ENCODE measurements around the gene RAD51AP2. TPM values are rescaled to one million over a fixed set of nuclear protein-coding genes. Genes with fewer than 3 reads are reported as not detected.
"Not testable (repeated sequence)": the region's sequence is repeated elsewhere in the genome, so short reads cannot be mapped to it uniquely, and the experiment has no call there.

RAD51AP2 gene
- total RNA-seq, result 0.04 and 0.14 TPM in 2 replicates

DNA sequence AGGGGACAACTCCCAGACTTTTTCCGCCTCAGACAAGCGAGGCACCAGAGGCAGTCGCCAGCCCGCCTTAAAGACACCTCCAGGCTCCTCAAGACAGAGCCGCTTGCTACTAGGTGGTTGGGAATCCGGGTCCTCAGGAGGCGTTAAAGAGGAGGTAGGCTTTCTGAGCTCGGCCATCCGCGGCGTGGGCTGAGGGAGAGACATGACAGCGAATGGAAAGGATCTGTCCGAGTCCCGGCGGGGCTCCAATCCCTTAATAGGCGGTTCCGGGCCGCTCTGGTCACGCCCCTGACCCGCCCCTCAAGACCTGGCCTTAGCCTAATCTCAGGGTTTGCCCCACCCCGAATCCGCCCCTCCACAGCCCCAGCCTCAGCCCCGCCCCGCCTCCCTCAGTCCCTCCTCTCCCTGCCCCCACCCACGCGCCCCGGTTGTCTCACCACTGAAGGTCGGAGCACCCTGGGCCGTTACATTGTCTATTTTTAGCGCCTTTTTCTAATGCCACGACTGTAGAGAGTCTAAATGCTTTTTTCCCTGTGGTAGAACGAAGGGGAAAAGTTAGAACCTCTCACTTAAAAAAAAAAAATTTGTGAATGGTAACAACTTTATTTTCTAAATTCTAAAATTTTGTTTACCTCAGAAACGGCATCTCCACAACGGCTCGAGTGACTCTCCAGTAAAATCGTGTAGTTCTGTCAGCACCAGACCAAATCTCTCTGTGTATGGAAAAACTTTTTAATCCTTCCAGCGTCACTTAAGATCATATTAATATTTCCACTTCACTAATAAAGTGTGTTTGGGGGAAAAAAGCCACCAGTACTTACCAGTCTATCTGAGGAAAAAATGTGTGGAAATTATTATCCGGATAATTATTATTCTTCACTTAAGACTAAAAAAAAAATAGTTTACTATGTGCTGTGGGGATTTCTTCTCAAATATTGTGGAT is at the start of gene RAD51AP2:
Gene RAD51AP2, minus strand, starts transcription at position 229 of the 943 bp plus-strand sequence. Its CDS starts 25 bp downstream, at position 204.
- no peak for TF ChIP-seq CTCF (IDR thresholded peaks at IDR 0.05; ENCODE audit: insufficient read depth, low read length, poor library complexity, severe bottlenecking)
- peak; percentile 51 for DNase-seq (ENCODE audit: low read depth)
- H3K4me3 ChIP-seq (ENCODE audit: low read depth, low read length), result peak within 1 kb of the TSS; percentile 47

GRCh38 chr2:17565726-17566125 is 47.5 kb upstream of the RAD51AP2 start:
- not testable (repeated sequence) for H3K27me3 ChIP-seq (ENCODE audit: control insufficient read depth, insufficient read depth, low read length); H3K36me3 ChIP-seq (ENCODE audit: control insufficient read depth, insufficient read depth, low read length); DNase-seq (ENCODE audit: low read depth); H3K4me3 ChIP-seq (ENCODE audit: low read depth, low read length)

More for the DNA sequence above, at the start of gene RAD51AP2:
- no peaks in the 10 kb centered on the region for H3K27me3 ChIP-seq (ENCODE audit: control insufficient read depth, insufficient read depth, low read length)
- H3K36me3 ChIP-seq (ENCODE audit: control insufficient read depth, insufficient read depth, low read length), result no peaks in the 10 kb centered on the region

DNA sequence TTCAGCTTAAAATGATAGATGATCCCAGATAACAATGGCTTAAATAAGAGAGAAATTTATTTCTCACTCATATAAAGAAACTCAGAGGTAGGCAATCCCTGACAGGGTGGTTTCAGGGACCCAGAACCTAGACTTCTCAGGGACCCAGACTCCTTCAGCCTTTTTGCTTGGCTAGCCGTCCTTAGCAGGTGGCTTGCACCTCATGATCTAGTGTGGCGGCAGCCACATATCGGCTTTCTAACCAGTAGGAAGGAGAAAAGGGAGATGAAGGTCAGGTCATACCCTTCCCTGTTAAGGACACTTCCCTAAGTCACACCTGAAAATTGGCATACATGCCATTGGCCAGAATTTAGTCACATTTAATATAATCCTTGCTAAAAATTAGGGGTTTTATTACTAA is 40.6 kb upstream of the RAD51AP2 start:
- no peaks in the 10 kb centered on the region for H3K27me3 ChIP-seq (ENCODE audit: control insufficient read depth, insufficient read depth, low read length)
- H3K36me3 ChIP-seq (ENCODE audit: control insufficient read depth, insufficient read depth, low read length), result no peaks in the 10 kb centered on the region
- no peak for DNase-seq (ENCODE audit: low read depth)
- TF ChIP-seq CTCF (IDR thresholded peaks at IDR 0.05; ENCODE audit: insufficient read depth, low read length, poor library complexity, severe bottlenecking), result no peak
- H3K4me3 ChIP-seq (ENCODE audit: low read depth, low read length), result no peak overlapping the region

- Histone ChIP-seq H3K36me3 (ENCODE audit: control insufficient read depth, insufficient read depth, low read length) (no peaks in the 10 kb centered on the region), H3K27me3 (ENCODE audit: control insufficient read depth, insufficient read depth, low read length) (no peaks in the 10 kb centered on the region), H3K4me3 (ENCODE audit: low read depth, low read length) (no peak overlapping the region)
- TF ChIP-seq CTCF (IDR thresholded peaks at IDR 0.05; ENCODE audit: insufficient read depth, low read length, poor library complexity, severe bottlenecking), result no peak
- DNase-seq (ENCODE audit: low read depth), result no peak
Observed at GRCh38 chr2:17558053-17558452, 39.8 kb upstream of the RAD51AP2 start.

DNA sequence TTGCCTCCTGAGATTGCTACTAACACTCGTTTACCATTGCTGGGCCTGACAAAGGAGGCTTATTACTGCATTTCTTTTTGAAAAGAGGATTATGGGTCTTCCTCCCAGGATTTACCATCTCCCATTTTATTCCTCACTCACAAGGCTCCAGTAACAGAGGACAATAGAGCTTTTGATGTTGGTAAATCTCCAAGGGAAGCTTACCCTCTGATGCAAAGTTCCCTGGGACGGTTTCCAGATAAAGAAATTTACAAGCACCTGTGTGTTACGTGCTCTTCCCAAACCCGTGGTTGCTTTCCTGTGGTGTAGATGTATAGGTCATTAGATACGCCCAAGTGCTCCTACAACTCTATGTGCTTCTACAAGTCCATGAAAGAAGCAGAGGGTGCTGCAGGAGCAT is 39.4 kb upstream of the RAD51AP2 start:
- H3K4me3 ChIP-seq (ENCODE audit: low read depth, low read length), result no peak overlapping the region
- H3K36me3 ChIP-seq (ENCODE audit: control insufficient read depth, insufficient read depth, low read length), result no peaks in the 10 kb centered on the region
- no peaks in the 10 kb centered on the region for H3K27me3 ChIP-seq (ENCODE audit: control insufficient read depth, insufficient read depth, low read length)
- TF ChIP-seq CTCF (IDR thresholded peaks at IDR 0.05; ENCODE audit: insufficient read depth, low read length, poor library complexity, severe bottlenecking), result no peak
- no peak for DNase-seq (ENCODE audit: low read depth)

DNA sequence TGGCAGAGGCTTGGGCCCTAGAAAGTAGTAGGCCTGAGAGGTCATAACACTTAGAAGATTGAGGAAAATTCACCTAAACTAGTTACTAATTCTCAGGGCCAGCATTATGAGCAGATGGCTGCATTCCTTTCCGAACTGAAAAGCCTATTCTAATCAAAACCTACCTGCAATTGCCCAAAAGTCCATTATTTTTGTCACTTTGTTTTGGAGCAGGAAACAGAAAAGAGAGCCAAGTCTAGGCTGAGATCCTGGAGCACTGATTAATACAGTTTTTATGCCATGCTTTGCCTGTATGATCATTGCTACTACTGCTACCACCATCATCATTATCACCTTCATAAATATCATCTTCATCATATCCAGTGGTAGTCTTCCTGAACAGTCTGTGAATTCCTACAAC is 36.9 kb upstream of the RAD51AP2 start:
- no peaks in the 10 kb centered on the region for H3K27me3 ChIP-seq (ENCODE audit: control insufficient read depth, insufficient read depth, low read length)
- no peak overlapping the region for H3K4me3 ChIP-seq (ENCODE audit: low read depth, low read length)
- H3K36me3 ChIP-seq (ENCODE audit: control insufficient read depth, insufficient read depth, low read length), result no peaks in the 10 kb centered on the region
- no peak for TF ChIP-seq CTCF (IDR thresholded peaks at IDR 0.05; ENCODE audit: insufficient read depth, low read length, poor library complexity, severe bottlenecking)
- DNase-seq (ENCODE audit: low read depth), result no peak

All from kidney epithelial cell (primary cell).